GM12873 (cell line): ENCODE measurements around the gene UCHL1.

ENCODE experiments used
- CTCF ChIP-seq: IDR thresholded peaks from 2 replicates; pipeline ENCODE4 v1.5.1; 2012; ENCODE audit warnings: low read depth, mild to moderate bottlenecking, moderate library complexity, low read length, control low read depth; ENCODE audit not compliant: insufficient read depth; ENCODE audit errors: missing control alignments

Gene UCHL1

GRCh38 chr4:41256740-41257256 is at the start of gene UCHL1:
TSS of gene UCHL1 (plus strand) at chr4:41256928. CDS start at chr4:41256977, 49 bp downstream.
- no peak for TF ChIP-seq CTCF

GRCh38 chr4:41207291-41207831 is 49.4 kb upstream of the UCHL1 start:
- no peak for TF ChIP-seq CTCF

GRCh38 chr4:41209187-41209586 is 47.5 kb upstream of the UCHL1 start:
- TF ChIP-seq CTCF: no peak

GRCh38 chr4:41209901-41210300 is 46.8 kb upstream of the UCHL1 start:
- no peak for TF ChIP-seq CTCF

GRCh38 chr4:41211951-41212615 is 44.6 kb upstream of the UCHL1 start:
- TF ChIP-seq CTCF: no peak

- peak; percentile 69 for TF ChIP-seq CTCF
Measured at GRCh38 chr4:41212616-41213203, 44.0 kb upstream of the UCHL1 start.

GRCh38 chr4:41213625-41214135 is 43.0 kb upstream of the UCHL1 start:
- TF ChIP-seq CTCF: no peak
